Neural cell (in vitro differentiated cells): ENCODE data around the gene NFIX.

Experiments used
- EP300 ChIP-seq: fragments of 450-650 bp; conservative IDR thresholded peaks from 2 replicates; pipeline ENCODE4 v1.6.1; 2014; ENCODE audit warnings: antibody characterized with exemption, mild to moderate bottlenecking, moderate library complexity; ENCODE audit not compliant: poor library complexity, severe bottlenecking
- EZH2 ChIP-seq: fragments of 200-600, 300-800 bp; shearing (Covaris generic), sonication (generic); IDR thresholded peaks from 2 replicates; pipeline ENCODE4 v1.6.1; 2014; ENCODE audit warnings: antibody characterized with exemption, low read length, borderline replicate concordance, mild to moderate bottlenecking; ENCODE audit not compliant: insufficient read depth, poor library complexity, severe bottlenecking
- MXI1 ChIP-seq: fragments of 450-650 bp; conservative IDR thresholded peaks from 2 replicates; pipeline ENCODE4 v1.6.1; 2014; ENCODE audit warnings: antibody characterized with exemption, mild to moderate bottlenecking; ENCODE audit not compliant: poor library complexity, severe bottlenecking
- POLR2AphosphoS5 ChIP-seq: IDR thresholded peaks from 2 replicates; pipeline ENCODE4 v1.6.1; 2012
- RAD21 ChIP-seq: fragments of 450-650 bp; conservative IDR thresholded peaks from 2 replicates; pipeline ENCODE4 v1.6.1; 2014; ENCODE audit warnings: antibody characterized with exemption, mild to moderate bottlenecking, moderate library complexity
- SMC3 ChIP-seq: fragments of 450-650 bp; conservative IDR thresholded peaks from 2 replicates; pipeline ENCODE4 v1.6.1; 2014; ENCODE audit warnings: antibody characterized with exemption, mild to moderate bottlenecking, moderate library complexity; ENCODE audit not compliant: poor library complexity
- TAF1 ChIP-seq: IDR thresholded peaks from 2 replicates; pipeline ENCODE4 v1.6.1; 2012; ENCODE audit warnings: low read depth
- TF ChIP-seq, protein P1 (sequence below): fragments of 450-650 bp; IDR thresholded peaks from 2 replicates; pipeline ENCODE4 v1.5.1; 2014; ENCODE audit warnings: antibody characterized with exemption, mild to moderate bottlenecking, moderate library complexity; ENCODE audit not compliant: poor library complexity, severe bottlenecking

DNA sequence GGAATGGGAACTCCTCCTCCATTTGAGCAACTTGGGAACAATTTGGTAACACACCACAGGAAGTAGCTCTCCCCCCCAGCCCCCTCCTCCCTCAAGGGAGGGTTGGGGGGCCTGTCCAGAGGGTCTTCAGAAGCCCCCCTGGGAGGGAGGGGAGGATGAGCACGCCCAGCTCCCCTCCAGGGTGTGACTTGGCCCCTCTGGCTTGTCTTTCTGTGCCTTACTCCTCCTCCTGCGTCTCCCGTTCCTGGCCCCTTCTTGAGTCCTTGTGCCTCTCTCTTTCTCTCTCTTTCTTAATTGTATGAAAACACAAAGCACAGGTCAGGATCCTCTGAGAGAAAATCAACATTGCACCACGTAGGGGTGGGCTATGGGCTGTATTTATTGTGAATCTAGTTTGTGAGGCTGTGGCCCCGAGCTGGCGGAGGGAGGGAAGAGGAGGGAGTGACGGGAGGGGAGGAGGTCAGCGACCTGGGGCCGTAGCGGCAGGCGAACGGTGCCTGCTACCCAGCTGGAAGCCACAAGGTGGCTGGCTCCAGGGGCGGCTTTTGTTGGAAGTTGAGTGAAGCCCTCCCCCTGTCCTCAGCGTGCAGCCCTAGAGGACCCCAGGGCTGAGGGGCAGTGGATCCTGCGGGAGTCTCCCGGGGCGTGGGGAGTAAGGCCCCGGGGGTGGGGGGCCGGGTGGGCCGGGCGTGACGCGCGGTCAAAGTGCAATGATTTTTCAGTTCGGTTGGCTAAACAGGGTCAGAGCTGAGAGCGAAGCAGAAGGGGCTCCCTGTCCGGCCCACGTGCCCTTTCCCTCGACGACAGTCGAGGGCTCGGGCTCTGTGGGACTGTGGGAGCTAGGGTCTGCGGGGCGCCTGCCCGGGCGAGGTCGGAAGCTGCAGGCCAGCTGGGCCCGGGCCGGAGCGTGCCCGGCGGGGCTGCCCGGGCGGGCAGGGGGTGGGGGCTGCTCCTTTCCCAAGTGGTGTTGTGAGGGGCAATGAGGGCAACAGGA lies 101.0 kb downstream of the NFIX start:
- no peak for TF ChIP-seq POLR2AphosphoS5
- peak; percentile 62 for TF ChIP-seq EZH2
- TF ChIP-seq, protein P1, sequence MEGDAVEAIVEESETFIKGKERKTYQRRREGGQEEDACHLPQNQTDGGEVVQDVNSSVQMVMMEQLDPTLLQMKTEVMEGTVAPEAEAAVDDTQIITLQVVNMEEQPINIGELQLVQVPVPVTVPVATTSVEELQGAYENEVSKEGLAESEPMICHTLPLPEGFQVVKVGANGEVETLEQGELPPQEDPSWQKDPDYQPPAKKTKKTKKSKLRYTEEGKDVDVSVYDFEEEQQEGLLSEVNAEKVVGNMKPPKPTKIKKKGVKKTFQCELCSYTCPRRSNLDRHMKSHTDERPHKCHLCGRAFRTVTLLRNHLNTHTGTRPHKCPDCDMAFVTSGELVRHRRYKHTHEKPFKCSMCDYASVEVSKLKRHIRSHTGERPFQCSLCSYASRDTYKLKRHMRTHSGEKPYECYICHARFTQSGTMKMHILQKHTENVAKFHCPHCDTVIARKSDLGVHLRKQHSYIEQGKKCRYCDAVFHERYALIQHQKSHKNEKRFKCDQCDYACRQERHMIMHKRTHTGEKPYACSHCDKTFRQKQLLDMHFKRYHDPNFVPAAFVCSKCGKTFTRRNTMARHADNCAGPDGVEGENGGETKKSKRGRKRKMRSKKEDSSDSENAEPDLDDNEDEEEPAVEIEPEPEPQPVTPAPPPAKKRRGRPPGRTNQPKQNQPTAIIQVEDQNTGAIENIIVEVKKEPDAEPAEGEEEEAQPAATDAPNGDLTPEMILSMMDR = peak; percentile 26
- TF ChIP-seq RAD21 = no peak
- TF ChIP-seq TAF1 = no peak
- TF ChIP-seq EP300 = no peak
- no peak for TF ChIP-seq SMC3
- no peak for TF ChIP-seq MXI1
